Activated T-helper 9 cell treated with anti-CD3 and anti-CD28 coated beads, Interleukin-2, amount 50 U/mL, for 16 hours (primary cell): ENCODE data around the gene HS6ST3.
"Not testable (repeated sequence)": the region's sequence is repeated elsewhere in the genome, so short reads cannot be mapped to it uniquely, and the experiment has no call there.

ENCODE experiments used
- DNase-seq: peaks from one replicate; pipeline ENCODE4 v3.0.0-alpha.2; 2020; ENCODE audit warnings: low read depth

Gene HS6ST3

DNA sequence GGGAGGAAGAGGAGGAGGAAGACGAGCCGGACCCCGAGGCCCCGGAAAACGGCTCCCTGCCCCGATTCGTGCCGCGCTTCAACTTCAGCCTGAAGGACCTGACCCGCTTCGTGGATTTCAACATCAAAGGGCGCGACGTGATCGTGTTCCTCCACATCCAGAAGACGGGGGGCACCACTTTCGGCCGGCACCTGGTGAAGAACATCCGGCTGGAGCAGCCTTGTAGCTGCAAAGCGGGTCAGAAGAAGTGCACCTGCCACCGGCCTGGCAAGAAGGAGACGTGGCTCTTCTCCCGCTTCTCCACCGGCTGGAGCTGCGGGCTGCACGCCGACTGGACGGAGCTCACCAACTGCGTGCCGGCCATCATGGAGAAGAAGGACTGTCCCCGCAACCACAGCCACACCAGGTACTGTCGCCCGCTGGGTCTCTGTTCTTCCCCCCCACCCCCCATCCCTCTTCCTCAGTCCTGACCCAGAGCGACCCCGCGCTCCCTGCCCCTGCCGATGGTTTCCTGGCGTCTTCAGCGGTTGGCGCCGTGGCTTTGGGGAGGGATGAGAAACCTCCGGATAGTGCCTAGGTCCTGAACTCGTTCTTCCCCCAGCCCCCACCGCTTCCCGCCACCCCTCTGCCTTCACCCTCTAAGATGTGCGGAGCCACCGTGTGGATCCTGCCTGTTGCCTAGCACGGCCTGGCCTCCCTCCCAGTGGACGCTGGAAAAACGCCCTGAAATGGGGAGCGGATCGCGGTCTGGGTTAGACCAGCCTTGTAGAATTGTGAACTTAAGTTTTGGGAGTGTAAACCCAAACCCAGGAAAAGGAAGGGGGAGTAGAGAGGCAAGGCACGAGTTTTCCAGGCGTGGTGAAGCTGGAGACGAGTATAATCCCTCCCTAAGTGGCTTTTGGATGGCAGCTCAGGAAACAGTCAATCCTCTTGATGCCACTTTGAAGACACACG lies 1.5 kb downstream of the HS6ST3 start:
- DNase-seq: no peak

DNA sequence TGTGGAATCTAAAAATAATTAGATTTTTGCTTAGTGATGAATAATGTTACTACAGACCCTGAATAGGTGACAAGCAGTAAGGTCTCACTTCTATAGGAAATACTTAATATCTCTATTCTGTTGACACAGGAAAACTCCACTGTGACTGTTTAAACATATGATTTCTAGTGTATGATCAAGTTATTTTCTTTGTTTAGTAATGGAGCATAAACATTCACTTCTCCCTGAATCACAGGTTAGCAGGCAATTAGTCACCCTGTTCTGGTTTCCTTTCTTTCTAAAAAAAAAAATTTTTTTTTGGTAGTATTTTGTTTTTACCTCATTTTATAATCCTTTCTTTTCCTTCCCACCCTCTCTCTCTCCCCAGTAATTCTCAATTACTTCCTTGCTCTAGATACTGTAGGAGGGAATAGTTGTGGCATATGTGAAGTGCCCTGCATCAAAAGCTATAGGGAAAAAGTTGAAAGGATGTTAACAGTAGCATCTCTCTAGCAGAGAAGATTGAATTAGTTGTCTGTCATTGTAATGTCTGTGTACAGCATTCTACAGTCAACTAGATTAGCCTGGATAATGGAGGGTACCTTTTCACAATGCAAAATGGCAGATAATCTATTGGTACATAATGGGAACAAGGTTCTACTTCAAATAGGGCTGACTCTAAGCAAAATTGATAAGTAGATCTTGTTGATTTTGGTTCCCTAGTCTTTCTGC lies 3.5 kb downstream of the HS6ST3 start:
- no peak for DNase-seq

DNA sequence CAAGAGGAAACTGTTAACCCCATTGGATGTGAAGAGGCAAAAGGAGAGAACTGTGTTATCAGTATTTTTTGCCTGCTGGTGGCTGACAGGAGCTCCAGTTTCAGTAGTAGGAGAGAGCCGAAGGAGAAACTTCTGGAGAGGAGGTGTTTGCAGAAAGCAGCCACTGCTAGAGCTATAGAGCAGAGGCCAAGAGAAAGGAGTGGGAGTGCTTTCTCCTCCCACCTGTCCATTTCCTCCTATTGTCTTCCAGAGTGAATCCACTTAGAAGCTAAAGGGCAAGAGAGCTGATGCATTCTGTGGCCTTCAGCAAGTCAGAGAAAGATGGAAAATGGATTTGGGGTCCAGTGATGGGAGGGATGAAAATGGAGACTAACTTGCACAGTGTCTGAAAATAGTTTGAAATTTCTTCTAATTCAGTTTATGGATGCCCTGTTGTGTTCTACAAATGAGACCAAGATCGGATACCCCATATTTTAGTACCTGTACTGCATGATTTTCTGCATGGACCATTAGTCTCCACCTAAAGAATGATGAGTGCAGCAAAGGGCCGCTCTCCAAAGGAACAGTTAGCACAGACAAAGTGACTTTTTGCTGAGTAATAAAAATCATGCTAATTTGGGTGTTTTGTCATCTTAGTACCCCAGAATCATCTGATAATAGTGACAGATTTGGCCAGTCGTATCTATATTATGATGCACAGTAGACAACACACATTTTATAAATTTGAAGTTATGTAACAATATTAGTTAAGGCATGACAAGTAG lies 10.7 kb downstream of the HS6ST3 start:
- DNase-seq: no peak

DNA sequence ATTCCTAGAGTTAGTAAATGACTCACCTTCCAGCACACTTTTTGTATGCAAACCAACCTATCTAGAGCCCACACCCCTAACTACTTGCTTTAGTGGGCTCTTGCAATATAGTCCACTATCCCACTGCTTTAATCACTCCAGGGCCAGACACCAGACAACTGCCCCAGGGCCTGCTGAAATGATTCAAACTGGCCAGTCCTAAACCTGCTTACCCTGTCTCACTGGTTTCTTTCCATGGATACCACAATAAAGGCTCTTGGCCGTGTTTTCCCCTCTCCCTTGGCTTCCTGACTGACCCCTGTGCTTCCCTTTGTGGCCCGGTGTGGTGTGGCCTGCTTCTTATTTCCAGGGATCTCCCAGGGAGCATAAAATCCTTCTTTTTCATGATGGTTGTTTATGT lies 14.6 kb downstream of the HS6ST3 start:
- no peak for DNase-seq

DNA sequence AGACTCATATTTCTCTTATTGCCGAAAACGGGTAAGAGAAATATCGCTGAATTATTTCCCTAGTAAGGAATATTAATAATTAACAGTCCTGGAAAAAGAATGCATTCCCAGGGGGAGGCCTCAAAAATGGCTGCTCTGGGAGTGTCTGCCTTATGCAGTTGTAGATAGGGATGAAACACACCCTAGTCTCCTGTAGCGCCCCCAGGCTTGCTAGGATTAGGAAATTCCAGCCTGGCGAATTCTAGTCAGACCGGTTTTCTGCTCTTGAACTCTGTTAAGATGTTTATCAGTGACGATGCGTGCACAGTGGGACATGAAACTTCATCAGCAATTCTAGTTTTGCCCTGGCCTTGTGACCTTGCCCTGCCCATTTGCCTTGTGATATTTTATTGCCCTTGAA lies 18.2 kb downstream of the HS6ST3 start:
- not testable (repeated sequence) for DNase-seq

DNA sequence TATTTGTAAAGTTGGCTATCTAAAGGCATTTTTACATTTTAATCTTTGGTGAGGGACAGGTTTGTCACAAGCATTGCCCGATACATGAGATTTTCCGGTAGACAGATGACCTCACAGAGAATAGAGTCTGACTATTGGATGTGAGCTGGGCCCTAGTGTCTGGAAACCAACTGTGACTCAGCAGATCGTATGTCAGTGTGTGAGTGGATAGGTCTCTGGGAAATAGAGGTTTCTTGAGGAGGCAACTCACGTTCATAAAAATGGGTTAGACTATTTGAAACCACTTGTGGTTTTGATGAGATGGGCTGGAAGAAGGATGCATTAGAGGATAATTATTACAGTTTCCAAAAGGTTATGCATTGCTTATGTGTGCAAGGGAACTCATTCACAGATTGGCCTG lies 19.2 kb downstream of the HS6ST3 start:
- no peak for DNase-seq

DNA sequence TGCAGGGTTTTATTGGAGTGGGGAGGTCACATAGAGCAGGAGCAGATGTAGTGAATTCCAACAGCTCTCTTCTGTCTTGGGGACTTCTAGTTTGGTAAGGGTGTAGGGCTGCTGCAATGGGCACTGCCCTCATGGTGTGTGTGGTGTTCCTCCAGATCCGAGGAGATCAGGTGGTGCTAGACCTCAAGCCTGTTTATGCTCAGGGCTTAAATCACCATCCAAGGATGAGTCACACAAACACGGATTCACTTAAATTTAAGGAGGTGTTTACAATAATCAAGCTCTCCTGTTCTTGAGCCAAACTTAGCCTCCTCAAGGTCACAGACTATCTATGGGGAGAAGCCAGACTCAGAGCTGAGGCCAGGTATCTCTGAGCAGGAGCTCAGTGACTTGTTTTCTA lies 23.0 kb downstream of the HS6ST3 start:
- no peak for DNase-seq

DNA sequence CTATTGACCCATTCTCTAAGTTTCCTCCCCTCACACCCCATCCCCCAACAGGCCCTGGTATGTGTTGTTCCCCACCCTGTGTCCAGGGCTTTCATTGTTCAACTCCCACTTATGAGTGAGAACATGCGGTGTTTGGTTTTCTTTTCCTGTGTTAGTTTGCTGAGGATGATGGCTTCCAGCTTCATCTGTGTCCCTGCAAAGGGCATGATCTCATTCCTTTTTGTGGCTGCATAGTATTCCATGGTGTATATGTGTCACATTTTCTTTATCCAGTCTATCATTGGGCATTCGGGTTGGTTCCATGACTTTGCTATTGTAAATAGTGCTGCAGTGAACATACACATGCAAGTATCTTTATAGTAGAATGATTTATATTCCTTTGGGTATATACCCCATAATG lies 25.5 kb downstream of the HS6ST3 start:
- not testable (repeated sequence) for DNase-seq

DNA sequence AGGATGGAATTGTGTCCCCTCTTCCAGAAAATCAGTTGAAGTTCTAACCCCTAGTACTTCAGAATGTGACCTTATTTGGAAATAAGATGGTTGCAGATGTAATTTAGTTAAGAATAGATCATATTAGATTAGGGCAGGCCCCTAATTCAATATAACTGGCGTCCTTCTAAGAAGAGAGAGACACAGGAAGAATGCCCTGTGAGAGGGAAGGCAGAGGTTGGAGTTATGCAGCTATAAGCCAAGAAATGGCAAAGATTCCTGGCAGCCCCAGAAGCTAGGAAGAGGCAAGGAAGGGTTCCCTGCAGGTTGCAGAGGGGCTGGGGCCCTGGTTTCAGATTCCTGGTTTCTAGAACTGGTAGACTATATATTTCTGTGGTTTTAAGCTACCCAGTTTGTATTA lies 30.0 kb downstream of the HS6ST3 start:
- DNase-seq: no peak

DNA sequence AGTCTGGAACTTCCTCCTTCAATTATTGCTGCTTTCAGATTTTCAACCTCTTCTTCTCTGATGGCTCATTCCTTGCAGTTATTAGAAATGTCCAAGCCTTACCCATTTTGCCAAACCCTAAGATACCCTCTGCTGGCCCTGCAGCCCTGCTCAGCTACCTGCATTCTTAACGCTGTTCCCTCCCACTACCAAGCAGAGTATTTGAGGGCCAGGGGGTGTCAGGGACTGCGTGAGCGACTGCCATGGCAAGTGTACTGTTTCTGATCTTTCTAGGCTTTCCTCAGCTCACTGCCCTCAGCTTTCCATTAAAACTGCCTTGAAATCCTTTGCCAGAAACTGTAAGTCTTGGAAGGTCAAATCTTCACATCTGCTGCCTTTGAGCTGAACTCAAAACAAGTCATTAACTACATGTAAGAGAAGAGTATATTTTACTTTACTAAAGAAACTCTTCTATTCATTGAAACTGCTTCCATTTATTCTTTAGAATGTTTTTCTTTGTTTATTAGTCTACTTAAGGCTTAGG lies 41.0 kb downstream of the HS6ST3 start:
- no peak for DNase-seq

DNA sequence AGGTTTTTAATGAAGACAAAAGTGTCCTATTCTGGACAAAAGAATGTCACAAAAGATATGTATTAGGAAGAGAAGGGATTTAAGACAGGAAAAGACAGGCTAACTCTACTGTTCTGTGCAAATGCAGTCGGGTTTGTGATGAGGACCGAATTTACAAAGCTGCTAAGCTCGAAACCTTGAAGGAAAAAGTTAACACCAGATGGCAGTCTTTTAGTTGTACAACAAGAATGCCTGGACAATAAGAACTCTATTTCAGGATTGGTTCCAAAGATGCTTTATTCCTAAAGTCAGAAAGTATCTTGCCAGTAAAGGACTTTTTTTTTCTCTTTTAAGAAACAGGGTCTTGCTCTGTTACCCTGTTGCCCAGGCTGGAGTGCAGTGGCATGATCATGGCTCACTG lies 51.1 kb downstream of the HS6ST3 start:
- no peak for DNase-seq

DNA sequence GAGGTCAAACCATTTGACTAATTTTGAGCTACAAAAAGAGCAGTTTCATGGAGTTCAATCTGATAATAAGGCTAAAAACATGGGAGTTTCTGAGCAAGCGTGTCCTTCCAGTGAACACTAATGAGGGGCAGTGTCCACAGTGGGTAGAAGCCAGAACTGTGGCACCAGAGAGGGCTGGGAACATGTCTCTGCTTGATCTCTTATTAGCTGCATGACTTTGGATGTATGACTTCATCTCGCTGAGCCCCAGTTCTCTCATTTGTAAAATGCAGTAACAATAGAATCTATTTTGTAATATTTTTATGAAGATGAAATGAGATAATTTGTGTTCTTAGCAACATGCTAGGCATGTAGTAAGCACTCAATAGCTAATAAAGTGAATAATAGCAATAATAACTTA lies 69.8 kb downstream of the HS6ST3 start:
- DNase-seq: no peak

DNA sequence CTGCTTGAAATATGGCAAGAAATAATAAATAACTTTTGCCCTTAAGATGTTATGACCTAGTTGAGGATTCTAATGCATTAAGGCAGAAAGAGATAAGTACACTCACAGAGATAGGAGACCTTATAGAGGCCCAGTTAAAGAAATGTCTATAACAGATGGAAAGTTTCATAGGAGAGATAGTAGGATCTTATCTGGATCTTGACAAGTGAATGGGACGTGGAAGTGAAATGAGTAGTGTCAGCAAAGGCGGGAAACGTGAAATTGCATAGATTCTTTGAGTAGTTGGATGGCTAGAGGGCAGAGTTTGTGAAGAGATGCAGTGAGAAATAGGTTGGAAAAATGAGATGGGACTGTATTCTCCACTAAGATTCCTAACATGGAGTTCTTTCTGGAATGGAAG lies 71.2 kb downstream of the HS6ST3 start:
- no peak for DNase-seq

DNA sequence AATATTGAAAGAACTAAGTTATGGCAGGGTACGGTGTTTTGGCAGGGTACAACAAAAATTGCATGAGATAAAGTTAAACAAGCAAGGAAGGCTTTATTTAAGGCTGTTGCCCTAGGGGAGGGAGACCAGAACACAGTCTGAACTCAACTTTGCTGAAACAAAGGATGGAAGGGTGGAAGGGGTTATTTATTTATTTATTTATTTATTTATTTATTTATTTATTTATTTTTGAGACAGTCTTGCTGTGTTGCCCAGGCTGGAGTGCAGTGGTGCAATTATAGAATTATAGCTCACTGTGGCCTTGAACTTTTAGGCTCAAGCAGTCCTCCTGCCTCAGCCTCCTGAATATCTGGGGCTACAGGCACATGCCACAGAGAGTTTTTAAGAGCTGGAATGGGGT lies 75.9 kb downstream of the HS6ST3 start:
- DNase-seq: no peak

DNA sequence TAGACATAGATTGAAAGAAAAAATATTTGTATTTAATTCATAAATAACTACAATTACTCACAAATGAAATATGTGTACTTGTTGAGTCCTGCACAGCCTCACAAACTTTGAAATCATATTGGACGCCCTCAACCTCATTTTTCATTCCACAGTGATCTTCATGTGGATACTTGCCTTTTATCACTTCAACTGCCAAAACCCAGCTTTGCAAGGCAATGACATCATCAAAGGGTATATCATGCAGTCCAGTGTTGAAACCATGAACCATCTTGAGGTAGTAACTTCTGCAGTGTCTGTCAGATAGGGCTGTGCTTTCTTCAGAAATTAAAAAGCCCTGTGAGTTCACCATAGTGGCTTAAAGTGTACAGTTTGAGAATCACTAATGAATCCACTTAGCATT lies 82.2 kb downstream of the HS6ST3 start:
- DNase-seq: no peak

DNA sequence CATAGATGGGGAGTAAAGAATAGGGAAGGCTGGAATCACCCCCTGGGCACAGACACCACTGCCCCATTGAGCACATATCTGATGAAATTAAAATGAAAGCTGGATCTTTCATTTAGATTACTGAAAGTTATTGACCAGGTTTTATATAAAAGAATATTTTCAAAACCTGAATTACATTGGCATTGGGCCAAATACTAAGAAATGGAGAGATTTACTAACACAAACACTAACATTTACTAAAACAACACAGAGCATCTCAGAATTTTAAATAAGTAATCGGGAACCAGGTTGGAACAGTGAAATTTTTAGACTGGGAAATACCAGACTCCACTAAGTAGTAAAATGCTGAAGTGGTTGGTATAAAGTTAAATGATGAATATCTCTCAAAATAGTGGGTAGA lies 88.9 kb downstream of the HS6ST3 start:
- DNase-seq: no peak

DNA sequence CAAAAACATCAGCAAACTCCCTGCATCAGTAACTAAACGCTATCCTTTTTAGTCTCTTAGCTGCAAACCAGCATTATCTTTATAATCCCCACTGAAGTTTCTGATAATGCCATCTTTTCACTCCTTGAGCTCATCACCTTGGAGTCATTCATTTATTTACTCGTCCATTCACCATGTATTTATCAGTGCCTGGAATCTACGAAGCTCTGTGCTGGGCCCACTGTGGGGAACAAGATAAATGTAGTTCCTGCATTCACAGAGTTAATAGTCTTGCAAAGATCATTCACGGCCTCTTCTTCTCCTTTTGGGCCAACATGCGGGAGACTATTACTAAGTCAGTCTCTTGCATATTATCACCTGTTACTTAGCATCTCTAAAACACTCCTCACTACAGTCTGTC lies 89.4 kb downstream of the HS6ST3 start:
- DNase-seq: no peak

DNA sequence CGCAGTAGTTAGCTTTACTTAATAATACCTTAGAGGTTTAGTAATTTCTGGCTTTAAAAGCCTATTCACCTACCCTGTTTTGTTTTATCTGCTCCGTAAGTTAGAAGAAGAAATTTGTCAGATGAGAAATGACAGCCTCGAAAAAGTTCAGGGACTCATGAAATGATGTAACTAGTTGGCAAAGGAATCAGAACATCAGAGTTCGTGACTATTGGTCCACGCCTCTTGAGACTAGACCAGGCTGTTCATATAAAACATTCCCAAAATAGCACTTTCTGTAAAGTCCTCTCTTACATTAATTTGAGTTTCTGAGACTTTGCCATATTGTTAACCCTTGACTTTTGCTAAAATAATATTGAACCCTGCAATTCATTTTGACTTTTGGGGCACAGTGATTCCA lies 92.0 kb downstream of the HS6ST3 start:
- no peak for DNase-seq

DNA sequence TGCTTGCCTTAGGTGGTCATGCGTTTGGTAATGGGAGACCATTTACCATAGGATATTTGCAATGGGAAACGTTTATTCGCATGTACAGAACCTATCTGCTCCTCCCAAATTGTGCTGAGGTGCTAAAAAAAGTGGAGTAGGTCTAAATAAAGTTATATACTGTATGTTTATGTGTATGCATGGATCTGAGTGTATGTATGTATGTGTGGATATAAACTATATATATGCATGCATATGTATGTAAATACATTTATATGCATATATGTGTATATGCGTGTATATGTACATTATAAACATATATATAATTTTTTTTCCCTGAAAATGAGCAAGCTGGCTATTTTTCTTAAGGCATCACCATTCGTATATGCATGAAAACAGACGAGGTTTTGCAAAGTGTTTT lies 95.9 kb downstream of the HS6ST3 start:
- no peak for DNase-seq

DNA sequence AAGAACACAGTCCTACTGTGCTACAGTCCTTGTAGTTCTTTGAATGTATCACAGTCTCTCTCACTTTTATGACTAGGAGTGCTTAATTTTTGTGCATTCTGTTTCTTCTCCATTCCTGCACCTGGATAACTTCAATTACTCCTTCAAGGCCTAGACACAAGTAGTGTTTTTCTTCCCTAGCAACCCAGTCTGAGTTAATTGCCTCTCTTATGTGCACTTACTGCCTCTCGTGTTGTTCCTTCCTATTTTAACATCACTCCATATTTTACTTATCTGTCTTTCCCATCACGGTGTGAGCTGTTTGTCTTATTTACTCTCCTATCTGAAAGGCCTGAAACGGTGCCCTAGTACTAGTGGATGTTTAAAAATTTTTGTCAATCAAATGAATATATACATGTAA lies 101.5 kb downstream of the HS6ST3 start:
- DNase-seq: no peak

DNA sequence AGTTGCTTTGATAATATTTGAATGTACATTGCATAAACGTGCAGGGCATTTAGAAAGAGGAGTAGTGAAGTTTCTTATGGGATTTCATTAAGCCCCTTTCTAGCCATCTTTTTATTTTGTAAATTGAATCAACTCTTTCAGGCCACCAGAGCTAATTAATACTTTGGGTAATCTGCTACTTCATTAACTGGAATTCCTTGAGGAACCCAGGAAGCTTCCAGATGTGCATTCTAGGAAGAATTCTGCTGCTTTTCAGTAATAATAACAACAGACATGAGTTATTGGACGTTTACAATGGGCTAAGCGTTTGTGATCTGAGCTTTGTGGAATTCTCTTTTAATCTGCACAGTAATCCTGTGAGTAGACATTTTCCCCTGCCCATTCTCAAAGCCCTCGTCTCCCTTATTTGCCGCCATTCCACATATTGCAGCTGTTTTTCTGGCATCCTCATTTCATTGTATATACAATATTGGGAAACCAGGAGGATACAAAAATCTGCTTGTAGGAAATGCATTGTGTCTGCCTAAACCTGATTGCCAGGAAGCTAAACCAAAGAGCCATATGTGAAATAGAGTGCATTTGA lies 103.9 kb downstream of the HS6ST3 start:
- DNase-seq: no peak

DNA sequence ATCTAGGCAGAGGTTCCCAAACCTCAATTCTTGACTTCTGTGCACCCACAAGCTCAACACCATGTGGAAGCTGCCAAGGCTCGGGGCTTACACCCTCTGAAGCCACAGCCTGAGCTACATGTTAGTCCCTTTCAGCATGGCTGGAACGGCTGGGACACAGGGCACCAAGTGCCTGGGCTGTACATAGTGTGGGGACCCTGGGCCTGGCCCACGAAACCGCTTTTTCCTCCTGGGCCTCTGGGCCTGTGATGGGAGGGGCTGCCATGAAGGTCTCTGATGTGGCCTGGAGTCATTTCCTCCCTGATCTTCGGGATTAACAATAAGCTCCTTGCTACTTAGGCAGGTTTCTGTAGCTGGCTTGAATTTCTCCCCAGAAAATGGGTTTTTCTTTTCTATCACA lies 108.1 kb downstream of the HS6ST3 start:
- DNase-seq: no peak
